Tibial nerve (tissue), 4 donors: Measurements from ENCODE around the gene PHLPP2.

Source experiments
- EP300 ChIP-seq, 2 donors: sonication (generic); formaldehyde crosslinking; IDR thresholded peaks; one replicate each; pipeline ENCODE4 v1.6.1; 2017; ENCODE audit warnings: antibody characterized with exemption in 2 of 2, mild to moderate bottlenecking in 1 of 2
- POLR2A ChIP-seq, 2 donors: fragments of 450-650 bp; IDR thresholded peaks; one replicate each; pipeline ENCODE4 v1.6.1; 2017; ENCODE audit warnings: antibody characterized with exemption in 2 of 2, mild to moderate bottlenecking in 2 of 2, moderate library complexity in 2 of 2
- TF ChIP-seq, protein P1 (sequence below), 5 experiments: fragments of 200-600 bp in 3 of 5; fragments of 450-650 bp in 2 of 5; sonication (generic) in 3 of 5; IDR thresholded peaks; one replicate each; pipeline ENCODE4 v1.5.1; 2016 to 2019; ENCODE audit warnings: antibody characterized with exemption in 5 of 5, mild to moderate bottlenecking in 3 of 5, moderate library complexity in 2 of 5

DNA sequence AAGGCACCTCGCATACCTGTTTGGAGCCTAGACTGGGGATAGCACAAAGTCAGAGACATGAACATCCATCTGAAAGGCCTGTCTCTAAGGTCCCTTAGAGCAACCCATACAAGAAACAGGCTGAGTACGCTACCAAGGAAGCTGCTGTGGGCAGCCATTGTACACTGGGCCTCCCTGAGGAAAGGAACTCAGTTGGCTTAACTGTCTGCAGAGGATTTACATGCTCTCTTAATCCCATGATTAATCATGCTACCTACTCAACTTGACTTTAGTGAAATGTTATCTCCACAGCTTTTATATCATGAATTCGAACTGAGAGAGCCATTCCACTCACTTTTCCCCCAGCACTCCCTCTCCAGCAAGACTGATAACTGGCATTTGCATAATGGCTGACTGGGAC is 26.0 kb downstream of the PHLPP2 start:
- TF ChIP-seq, protein P1, sequence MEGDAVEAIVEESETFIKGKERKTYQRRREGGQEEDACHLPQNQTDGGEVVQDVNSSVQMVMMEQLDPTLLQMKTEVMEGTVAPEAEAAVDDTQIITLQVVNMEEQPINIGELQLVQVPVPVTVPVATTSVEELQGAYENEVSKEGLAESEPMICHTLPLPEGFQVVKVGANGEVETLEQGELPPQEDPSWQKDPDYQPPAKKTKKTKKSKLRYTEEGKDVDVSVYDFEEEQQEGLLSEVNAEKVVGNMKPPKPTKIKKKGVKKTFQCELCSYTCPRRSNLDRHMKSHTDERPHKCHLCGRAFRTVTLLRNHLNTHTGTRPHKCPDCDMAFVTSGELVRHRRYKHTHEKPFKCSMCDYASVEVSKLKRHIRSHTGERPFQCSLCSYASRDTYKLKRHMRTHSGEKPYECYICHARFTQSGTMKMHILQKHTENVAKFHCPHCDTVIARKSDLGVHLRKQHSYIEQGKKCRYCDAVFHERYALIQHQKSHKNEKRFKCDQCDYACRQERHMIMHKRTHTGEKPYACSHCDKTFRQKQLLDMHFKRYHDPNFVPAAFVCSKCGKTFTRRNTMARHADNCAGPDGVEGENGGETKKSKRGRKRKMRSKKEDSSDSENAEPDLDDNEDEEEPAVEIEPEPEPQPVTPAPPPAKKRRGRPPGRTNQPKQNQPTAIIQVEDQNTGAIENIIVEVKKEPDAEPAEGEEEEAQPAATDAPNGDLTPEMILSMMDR (IDR thresholded peaks at IDR 0.05), result no peak
- no peak for TF ChIP-seq POLR2A (IDR thresholded peaks at IDR 0.05)
- TF ChIP-seq EP300 (IDR thresholded peaks at IDR 0.05), result no peak
